ENCODE data around the gene CARD19.
A peak's percentile ranks its signal among the peaks of the same experiment; 100 is the strongest.

The CARD19 gene

DNA sequence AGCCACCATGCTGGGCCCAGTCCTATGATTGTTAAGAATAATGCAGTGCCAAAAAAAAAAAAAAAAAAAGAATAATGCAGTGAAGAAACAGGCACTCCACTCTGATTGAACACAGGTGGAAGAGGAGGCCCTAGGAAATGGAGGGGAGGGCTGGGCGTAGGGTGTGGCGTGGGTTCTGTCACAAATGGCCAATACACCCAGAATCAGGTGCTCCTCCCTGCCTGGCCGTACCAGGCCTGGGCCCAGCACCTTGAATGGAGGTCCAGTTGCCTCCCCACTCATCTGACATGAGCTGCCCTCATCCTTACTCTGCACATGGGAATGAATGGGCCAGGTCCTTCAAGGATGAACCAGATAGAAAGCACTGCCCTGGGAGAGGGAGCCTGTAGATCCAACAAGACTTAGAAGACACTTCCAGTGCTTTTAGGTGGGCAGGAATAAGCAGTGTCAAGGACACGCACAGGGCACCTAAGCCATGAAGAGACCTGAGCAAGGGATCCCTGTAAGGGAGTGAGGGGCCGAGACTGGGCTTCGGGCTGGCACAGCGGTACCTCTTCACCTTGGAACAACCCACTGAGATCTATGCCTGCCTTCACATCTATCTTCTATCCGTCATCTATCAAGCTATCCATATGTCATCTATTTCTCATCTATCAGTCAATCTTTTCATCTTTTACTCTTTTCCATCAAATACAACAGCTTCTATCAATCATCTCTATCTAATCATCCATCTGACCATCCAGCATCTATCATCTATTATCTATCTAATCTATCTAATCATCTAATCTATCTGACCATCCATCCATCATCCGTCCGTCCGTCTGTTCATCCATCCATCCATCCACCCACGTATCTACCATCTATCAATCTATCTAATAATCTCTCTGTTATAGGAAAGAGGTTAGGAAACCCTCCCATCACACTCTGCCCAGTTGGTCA is 22.2 kb downstream of the CARD19 start:
- DNase-seq (ENCODE audit: low read depth, low spot score), result no peak

DNA sequence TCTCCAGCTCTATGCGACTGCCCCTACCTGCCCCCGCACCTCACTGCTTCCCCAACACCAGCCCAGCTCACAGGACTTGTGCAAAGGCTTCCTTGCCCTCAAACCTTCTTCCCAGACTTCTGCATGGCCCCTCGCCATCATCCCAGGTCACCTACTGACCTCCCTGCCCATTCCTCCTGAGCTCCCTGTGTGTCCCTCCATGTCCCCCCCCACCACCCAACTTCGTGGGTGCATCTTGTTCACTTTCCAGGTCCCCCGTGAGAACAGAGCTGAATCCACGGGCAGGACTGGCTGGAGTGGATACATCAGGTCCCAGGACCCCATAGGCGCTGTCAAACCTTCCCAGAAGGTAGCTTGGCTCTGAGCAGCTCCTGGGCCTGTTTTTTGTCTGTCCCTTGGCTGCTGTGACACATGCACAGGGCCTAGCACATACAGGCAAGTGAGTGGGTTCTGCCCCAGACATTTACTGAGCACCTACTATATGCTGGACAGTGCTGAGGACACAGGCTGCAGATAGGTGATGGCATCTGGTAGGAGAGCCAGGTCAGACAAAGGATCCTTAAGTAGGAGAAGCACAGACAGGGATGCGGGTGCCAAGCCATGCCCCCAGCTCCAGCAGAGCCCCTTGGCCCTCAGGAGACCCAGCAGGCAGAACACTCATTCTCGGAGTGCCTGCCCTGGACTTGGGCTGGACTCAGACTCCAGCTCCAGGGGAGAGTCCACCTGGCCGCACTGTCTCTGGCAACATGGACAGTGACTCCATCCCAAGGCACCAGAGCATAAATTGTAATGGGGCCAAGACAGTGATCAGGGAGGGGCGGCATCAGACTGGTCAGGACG is 23.1 kb downstream of the CARD19 start:
- DNase-seq (ENCODE audit: low read depth, low spot score), result no peak

DNA sequence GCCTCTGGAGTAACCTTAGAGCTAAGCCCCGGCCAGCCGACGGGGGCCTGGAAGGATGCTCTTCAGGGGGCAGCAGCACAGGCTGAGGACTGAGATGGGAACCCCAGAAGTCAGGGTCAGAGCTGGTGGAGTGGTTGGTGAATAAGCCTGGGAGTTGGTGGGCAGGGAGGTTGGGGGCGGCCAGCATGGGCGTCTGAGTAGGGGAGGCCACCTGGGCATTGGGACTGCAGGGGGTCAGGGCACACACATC is 23.6 kb downstream of the CARD19 start:
- DNase-seq (ENCODE audit: low read depth, low spot score), result no peak

DNA sequence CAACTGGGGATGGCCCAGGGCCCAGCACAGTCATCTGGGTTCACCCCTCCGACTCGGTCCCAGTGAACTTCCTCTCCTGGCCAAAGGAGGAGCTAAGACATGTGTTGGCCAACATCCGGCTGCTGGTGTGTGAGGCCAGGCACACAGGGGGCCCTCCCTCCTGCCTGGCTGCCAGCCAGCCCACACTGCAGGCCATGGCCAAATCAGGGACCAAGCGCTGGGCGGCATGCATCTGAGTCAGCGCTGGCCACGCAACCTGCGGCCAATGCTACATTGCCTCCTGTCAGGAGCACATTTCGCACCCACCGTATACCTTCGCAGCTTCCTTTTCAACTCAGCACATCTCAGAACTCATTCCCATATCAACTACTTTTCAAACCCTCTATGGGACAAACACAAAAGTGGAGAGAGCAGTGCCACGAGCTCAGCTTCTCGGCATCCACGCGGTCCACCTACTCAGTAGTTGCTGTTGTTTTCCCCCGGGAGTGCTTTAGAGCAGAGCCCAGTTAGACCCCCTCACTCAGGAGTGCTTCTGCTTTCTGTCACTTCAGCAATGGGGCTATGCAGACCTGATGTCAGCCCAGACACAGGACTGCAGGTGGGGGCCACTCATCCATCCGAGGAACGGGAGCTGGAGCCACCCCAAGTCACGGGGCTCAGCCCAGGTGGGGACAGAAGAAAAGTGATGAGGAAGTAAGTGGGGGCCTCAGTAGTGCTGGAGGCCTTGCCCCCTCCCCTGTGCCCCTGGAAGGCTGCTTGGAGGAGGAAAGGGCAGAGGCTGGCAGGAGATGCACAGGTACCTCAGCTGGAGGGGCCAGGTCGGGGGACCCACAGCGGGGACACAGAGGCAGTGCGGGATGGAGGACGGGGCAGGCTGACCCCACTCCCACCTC is 24.2 kb downstream of the CARD19 start:
- DNase-seq (ENCODE audit: low read depth, low spot score), result peak; percentile 70

DNA sequence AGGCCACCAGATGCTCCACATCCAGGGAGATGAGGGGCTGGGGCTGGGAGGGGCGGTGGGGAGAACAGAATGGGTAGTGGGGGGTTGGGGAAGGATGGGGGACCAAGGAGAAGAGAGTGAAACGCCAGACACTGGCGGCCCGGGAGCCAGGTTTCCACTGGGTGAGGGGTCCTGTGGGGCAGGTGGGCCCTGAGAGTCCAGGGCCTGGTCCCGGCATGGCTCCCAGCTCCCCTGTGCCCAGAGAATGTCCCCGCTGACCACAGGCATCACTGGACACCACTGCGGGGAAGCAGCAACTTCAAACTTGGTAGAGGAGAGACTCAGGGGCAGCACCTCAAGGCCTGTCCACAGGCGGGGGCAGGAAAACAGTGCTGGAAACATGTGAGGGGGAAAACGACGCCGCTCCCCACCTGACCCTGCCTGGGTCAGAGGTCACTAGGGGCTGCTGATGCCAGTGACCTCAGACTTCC is 24.9 kb downstream of the CARD19 start:
- DNase-seq (ENCODE audit: low read depth, low spot score), result no peak

DNA sequence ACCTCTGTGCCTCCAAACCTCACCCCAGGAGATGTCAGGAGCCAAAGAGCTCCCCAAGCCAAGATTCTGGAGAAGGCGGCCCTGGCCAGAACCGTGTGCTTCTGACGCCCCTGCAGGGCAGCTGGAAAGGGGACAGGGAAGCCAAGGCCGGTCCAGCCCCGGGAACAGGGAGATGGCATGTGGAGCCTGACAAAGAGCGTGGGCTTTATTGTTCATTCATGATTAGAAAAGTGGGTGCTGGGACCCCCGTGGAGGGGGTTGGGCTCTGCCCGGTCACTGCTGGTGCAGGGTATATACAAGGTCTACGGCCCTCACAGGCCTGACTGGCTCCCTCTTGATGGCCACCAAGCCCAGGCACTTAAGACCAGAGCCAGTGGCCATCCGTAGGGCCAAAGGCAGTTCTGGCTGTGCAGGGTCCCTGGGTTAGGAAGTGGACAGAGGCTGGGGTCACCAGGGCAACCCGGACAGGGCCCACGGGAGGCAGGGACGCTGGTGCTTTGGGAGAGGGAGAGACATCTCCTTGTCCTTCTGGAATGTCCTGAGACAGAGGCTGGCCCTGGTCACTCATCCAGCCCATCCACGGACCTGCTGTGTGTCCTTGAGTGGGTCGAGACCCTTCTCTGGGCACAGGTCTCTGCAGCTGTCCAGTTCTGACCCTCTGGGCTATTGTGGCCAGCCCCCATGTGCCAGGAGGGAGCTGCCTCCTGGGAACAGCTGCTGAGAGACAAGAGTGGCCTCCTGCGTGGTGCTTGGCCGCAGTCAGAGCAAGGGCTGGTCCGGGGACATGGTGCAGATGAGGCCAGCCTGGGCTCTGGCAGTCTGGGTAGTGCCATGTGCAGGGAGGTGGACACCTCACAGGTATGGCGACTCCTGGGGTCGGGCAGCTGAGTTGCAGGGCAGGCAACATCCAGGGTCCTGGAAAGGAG is 25.6 kb downstream of the CARD19 start:
- no peak for DNase-seq (ENCODE audit: low read depth, low spot score)

DNA sequence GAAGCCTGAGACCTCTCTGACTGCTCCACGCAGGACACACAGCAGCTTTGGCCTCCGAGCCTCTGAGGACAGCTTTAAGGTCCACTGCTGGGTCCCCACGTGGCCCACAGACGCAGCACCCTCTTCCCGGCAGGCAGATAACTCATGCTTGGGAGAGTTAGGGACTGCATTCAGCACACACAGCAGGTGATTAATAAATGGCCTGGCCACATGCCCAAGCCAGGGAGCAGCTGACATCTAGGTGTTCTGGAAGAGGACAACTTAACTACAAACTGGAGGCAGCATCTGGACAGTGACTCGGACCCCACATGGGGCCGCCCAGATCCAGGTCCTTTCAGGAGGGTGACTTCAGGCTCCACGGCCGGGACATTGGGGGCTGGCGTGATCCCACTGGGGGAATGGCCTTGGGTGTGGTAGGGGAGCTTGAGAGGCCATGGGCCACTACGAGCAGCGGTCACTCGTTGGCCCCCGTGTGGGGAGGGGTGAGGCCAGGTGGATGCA is 26.8 kb downstream of the CARD19 start:
- DNase-seq (ENCODE audit: low read depth, low spot score), result no peak

DNA sequence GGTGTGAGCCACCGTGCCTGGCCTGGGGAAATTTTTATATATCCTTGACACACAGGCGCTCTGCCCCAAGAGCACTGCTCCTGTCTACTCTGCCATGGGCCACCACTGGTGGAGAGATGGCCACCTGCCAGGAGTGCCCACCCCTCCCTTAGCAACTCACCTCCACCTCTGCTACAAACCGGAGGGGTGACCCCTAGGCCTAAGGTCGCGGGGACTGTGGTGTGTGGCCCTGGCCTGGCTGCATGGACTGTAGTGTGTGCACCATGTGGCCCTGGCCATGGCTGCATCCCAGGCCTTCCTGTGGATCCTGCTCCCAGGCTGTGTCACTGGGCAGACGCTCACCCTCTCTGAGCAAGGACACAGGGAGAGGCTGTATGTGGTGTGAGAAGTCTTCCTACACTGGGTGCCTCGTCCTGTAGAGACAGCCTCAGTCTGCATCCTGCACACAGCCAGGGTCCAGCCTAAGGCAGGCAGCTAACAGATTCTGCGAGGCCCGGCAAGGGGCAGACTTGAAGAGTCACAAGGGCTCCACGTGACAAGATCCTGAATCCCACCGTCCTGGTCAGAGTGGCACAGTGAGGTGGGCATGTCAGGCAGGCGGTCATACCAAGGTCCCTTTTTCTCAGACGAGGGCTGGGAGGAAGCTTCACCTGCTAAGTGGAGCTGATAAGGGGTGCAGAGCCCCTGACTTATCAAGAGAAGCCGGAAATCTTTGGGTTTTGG is 27.7 kb downstream of the CARD19 start:
- no peak for DNase-seq (ENCODE audit: low read depth, low spot score)

DNA sequence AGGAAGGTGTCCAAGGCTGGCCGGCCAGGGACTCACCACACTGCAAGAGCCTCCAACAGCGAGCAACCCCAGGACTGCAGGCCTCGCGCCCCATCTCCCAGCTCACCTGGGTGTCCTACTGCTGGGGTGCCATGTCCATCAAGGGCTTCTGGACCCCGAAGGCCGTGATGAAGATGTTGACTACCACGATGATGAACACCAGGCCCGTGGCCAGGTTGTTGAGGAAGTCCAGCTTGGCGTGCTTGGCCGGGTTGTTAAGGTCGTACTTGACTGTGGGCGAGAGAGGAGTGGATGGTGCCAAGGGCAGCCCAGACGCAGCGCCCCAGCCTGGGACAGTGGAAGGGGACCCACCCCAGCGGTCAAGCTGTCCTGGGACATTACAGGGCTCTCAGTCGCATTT is 28.8 kb downstream of the CARD19 start:
- DNase-seq (ENCODE audit: low read depth, low spot score), result no peak

DNA sequence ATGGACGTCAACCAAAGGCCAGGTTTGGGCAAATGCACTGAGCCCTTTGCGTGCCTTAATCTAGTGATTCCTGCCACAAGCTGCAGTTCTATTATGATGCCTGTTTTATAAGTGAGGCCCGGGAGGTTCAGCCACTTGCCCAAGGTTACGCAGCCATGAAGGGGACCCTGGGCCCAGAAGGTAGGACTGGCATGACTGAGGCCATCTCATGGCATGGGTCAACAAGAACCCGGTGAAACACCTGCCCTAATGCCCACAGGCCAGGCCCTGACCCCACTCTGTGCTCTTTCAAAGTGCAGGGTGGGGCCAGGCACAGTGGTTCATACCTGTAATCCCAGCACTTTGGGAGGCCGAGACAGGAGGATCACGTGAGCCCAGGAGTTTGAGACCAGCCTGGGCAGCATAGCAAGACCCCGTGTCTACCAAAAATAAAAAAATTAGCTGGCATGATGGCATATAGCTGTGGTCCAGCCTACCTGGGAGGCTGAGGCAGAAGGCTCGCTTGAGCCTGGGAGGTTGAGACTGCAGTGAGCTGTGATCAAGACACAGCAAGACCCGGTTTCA is 29.4 kb downstream of the CARD19 start:
- DNase-seq (ENCODE audit: low read depth, low spot score), result no peak

DNA sequence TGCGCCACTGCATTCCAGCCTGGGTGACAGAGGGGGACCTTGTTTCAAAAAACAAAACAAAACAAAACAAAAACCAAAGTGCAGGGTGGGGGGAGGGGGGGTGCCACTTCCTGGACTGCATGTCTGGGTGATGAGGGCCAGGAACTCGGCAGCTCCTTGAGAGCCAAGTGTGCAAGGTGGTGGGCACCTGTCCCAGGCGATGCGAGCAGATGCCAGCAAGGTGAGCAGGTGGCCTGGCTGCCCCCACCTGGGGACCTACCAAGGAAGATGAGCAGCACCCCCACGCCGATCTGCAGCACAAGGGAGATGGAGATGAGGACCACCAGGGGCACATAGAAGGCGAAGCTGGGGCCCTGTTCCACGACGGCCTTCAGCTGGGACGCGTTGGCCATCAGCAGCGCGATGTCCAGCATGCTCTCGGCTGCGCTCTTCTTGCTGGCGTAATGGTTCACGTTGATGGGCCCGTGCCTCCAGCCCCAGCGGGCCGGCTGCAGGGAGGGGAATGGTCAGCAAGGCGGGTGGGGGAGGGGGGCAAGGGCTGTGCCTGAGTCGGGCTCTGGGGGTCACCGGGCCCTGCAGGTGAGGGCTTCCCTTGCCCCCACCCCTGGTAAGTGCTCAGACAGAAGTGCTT is 30.2 kb downstream of the CARD19 start:
- DNase-seq (ENCODE audit: low read depth, low spot score), result no peak

DNA sequence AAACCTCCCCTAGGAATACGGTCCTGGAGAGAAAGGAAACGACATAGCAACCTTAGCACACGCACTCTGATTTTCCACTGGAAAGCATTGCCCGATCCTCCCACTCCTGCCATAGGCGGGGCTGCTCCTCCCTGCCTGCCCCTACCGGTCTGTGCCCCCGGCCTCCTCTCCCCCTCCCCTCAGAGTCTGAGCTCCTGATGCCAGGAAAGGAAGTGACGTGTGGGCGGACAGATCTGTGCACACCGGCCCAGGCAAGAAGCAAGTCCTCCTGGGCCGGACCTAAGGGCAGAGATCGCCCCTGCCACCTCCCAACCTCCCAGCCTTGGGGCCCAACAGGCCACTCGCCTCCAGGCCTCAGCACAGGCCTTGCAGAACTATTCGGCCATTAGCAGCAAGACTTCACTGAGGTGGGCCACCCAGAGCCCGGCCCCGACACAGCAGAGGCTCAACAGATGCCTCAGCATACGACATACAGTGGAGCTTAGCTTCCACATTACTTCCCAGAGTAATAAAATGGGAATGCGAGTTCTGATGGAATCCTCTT is 30.9 kb downstream of the CARD19 start:
- no peak for DNase-seq (ENCODE audit: low read depth, low spot score)

DNA sequence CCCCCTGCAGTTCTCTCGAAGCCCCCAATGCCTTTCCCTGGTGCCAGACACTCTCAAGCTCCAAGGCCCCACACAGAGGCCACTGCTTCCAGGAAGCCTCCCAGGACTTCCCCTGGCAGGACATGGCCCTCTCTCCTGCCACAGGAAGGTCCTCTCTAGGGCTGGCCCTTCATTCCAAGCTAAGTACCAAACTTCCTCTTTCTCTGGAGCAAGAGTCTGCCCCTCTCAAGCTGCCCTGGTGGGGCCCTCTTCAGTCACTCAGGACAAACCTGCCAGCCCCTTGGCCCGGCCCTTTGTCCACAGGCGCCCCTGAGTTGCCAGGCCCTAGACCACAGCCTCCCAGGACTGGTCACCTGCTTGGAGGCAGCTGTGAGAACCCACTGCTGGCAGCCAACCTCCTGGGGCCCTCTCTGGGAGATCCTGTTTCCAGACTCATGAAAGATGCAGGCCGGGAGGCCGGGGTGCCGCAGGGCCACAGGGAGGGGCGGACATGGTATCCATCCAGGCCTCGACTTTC is 31.4 kb downstream of the CARD19 start:
- DNase-seq (ENCODE audit: low read depth, low spot score), result no peak

DNA sequence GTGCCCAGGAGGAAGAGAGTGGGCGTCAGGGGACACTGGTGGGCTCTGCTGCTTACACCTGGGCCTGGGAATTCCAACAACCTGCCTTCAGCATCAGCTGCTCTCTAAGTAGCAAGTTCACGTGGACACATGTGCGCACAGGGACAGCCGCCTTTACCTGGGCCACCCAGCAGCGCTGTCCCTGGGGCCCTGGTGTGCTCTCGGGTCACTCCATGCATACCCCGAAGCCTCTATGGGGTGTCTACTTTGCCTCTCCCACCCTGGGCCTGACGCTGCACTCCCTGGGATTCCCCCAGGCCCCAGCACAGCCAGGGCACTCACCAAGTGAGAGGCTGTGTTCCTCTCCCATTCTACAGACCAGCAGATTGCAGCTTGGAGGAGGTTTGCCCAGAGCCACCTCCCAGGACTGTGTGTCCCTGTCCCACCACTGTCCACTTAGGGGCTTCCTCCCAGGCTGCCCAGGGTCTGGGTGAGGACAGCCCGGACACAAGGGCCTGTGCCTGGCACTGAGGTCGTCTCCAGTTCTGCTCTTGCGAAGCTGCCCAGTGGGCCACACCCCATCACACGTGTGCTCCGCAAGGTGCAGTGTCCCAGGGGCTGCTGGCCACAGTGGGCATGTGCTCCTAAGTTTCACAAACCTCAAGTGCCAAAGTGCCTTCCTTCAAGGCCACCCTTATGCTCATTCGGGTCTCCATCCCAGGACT is 32.1 kb downstream of the CARD19 start:
- no peak for DNase-seq (ENCODE audit: low read depth, low spot score)

DNA sequence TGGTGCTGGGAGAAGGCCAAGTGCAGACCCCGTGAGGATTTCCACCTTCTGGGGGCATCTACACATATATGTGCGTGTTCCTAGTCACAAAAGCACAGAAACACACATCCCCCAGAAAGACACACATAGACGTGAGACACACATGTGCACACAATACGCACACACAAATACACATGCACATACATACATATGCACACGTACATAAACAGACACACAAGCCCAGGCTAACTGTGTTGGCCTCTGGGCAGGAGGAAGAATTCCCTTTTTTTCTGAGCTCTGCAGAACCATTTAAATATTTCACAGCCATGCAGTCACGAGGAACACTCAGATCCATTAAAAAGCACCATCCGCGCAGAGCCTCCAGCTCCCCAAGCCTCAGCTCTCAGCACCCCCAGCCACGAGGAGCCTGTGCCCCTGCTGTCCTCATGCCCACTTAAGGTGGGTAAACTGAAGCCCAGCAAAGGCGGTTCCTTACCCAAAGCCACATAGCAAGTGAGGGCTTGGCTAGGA is 32.8 kb downstream of the CARD19 start:
- DNase-seq (ENCODE audit: low read depth, low spot score), result no peak

DNA sequence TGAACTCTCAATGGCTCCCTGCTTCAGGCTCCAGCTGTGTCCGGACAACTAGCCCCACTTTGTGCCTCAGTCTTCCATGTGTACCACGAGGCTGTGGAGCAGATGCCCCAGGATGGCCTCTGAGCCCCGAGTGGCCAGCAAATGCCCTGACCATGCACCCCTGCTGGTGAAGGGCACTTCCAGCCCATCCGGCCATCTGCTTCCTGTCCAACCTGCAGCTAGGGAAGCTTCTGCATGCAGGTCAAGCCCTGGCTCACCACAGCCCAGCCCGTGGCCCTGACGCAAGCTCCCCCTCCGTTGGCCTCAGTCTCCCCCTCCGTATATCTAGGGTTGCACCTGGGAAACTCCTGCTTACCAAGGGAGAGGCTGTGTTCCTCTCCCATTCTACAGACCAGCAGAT is 33.3 kb downstream of the CARD19 start:
- no peak for DNase-seq (ENCODE audit: low read depth, low spot score)

DNA sequence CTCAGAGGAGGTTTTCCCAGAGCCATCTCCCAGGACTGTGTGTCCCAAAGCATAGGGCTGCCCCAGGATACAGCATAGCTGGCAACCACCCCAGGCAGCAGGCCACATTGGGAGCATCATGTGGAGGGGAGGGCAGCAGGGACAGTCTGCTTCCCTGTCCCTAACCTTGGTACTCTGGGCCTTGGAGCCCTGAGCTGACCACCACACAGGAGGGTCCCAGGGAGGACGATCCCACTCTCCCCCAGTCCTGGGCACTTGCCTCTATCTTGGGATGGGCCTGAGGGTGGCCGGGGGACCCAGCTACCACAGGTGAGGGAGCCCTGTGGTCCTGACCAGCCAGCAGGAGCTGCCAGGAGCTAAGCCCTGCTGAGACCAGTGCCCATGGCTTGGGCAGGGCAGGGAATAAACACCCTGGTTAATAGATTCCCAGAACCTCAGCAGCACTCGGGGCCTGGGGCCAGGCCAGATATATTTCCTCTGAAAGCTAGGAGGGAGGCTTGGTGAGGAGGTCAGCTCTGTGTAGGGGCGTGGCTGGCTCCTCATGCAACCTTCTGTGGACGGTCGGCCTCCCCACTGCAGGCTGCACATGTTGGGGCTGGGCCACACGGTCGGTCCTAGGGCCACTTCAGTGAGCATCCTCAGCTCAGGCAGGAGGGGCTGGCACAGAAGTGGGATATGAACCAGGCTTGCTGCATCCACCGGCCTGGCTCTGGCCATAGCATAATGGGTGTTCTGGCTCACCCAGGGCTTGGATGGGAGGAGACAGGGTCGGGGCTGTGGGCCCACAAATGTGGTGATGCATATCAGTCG is 33.9 kb downstream of the CARD19 start:
- no peak for DNase-seq (ENCODE audit: low read depth, low spot score)

Measured in brain pericyte (primary cell).